Ecto neural progenitor cell (in vitro differentiated cells): ENCODE data around the gene ALPL.
"Not testable (repeated sequence)": the region's sequence is repeated elsewhere in the genome, so short reads cannot be mapped to it uniquely, and the experiment has no call there.

Source experiments
- DNase-seq: peaks from one replicate; pipeline ENCODE4 v3.0.0-alpha.2; 2018; ENCODE audit warnings: low spot score

ALPL gene

DNA sequence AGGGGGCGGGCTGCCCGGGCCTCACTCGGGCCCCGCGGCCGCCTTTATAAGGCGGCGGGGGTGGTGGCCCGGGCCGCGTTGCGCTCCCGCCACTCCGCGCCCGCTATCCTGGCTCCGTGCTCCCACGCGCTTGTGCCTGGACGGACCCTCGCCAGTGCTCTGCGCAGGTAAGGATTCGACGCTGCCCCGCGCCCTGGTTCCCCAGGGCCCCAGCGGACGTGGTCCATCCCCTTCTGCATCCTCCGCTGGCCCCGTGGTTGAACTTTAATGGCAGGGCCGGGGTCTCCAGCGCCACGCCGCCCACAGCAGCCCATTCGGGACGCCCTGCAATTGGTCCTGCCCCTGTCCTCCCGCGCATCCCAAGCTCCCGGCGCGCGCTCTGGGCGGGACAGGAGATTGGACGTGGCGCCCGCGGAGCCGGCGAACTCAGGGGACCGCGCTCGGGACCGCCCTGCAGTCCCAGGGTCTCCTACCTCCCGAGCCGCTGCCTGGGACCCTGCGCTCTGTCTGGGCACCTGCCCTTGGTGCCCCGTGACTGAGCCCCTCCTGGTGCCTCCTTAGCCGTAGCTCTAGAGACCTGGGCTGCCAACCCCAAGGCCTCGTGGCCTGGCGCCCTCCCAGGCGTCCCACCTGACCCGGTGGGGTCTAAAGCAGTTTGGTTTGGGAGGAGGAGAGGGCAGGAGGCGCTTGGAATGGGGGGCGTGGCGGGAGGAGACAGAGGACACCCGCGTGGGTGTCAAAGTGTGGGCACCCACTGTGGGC, at the start of gene ALPL:
Gene ALPL (plus strand): TSS at position 73 of the 762 bp plus-strand sequence. CDS start 44,659 bp downstream, outside the sequence.
- no peak for DNase-seq

DNA sequence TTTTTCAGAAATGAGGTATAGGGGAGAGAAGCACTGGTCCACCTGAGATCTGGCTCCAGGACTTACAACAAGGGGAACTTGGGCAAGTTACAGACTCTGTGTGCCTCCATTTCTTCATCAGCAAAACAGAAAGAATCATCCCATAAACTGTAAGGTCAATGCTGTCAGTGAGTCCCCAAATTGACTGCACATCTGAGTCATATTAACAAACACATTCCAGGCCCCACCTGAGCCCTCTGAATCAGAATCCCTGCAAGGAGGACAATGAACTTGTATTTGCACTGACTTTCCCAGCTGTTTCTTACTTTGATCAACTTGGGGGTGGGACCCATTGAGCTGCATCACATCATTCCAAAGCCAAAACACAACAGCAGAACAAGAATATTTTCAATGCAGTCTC, 44.1 kb upstream of the ALPL start:
- not testable (repeated sequence) for DNase-seq

- not testable (repeated sequence) for DNase-seq
These were observed 41.3 kb upstream of the ALPL start for GRCh38 chr1:21467946-21468345.

- DNase-seq, result no peak
These were observed 40.6 kb upstream of the ALPL start for GRCh38 chr1:21468599-21468998.

- no peak for DNase-seq
These were observed 39.6 kb upstream of the ALPL start for GRCh38 chr1:21469581-21469980.

GRCh38 chr1:21472861-21473260, 36.4 kb upstream of the ALPL start:
- DNase-seq, result no peak

GRCh38 chr1:21478356-21478755, 30.9 kb upstream of the ALPL start:
- no peak for DNase-seq

DNA sequence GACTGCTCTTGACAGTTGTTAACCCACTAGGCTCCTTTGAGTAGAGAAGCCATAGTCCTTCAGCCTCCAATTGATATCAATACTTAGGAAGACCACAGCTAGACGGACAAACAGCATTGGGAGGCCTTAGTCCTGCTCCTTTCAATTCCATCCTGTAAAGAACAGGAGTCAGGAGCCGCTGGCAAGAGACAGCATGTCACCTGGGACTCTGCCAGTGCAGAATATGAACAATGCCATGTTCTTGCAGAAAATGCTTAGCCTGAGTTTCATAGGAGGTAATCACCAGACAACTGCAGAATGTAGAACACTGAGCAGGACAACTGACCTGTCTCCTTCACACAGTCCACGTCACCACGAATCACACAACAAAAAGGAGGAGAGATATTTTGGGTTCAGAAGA, 25.3 kb upstream of the ALPL start:
- DNase-seq, result not testable (repeated sequence)

- DNase-seq, result no peak
These were observed 20.1 kb upstream of the ALPL start for GRCh38 chr1:21489146-21489545.

DNA sequence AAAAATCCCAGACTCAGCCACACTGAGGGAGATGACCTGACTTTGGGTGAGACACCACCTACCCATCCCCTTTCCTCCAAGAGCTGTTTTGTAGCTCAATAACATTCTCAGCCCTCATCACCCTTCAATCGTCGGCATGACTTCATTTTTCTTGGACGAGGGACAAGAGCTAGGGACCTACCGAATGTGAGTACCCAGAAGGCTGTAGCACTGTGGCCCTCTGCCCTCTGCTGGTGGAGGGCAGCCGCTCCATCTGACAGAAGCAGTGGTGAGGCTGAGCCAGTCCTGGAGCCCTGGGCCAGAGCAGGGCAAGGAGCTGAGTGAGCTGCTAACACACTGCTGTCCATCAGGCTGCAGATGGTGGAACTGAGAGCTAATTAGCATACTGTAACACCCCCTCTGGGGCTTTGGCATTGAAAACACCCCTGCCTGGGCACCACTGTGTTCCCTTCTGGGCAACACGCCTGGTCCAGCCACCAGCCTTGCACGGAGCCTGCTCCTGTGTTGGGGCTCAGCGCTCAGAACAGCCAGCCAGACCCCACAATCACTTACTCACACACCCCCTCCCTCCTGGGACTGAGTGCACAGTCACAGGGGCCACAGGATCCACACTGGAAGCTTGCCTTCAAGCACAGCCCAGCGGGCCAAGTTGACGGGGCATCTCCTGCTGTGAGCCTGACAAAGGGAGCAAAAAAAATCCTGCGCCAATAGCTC, 18.3 kb upstream of the ALPL start:
- DNase-seq, result peak; percentile 85

GRCh38 chr1:21491488-21492355, 17.5 kb upstream of the ALPL start:
- DNase-seq, result no peak

- no peak for DNase-seq
These were observed 16.9 kb upstream of the ALPL start for GRCh38 chr1:21492356-21492625.

DNA sequence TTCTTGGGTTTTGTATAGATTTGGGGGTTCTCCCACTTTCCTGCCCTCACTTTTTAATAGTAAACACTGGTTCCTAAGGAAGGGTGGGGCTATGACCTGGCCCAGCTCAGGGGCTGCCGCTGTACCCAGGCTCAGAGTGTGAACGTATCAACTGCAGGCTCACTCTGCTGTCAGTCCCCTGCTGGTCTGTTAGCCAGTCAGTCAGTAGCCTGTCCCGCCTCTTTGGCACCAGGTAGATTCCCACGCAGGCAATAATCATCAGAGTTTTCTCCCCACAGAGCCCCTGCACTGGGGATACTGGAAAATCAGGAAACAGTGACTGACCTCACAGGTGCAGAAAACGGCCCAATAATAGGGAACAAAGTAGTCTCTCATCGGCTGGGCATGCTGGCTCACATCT, 15.0 kb upstream of the ALPL start:
- no peak for DNase-seq

- DNase-seq, result no peak
These were observed 13.9 kb upstream of the ALPL start for GRCh38 chr1:21495225-21495820.

GRCh38 chr1:21496063-21496462, 13.2 kb upstream of the ALPL start:
- DNase-seq, result no peak

DNA sequence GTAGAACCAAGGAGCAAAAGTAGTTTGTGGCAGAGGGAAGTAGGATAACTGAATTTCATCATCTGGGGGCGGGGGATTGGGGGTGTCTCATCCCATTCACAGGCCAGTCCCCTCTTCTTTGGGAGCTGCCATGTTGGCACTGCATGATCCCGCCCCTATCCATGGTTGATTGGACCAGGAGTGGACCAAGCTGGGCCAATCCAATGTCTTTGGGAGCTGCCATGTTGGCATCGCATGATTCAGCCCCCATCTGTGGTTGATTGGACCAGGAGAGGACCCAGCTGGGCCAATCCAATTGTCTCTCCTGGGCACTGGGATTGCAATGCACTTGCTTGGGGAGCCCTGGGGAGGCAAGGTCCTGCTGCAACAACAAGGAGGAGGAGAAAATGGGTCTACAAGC, 12.3 kb upstream of the ALPL start:
- no peak for DNase-seq

DNA sequence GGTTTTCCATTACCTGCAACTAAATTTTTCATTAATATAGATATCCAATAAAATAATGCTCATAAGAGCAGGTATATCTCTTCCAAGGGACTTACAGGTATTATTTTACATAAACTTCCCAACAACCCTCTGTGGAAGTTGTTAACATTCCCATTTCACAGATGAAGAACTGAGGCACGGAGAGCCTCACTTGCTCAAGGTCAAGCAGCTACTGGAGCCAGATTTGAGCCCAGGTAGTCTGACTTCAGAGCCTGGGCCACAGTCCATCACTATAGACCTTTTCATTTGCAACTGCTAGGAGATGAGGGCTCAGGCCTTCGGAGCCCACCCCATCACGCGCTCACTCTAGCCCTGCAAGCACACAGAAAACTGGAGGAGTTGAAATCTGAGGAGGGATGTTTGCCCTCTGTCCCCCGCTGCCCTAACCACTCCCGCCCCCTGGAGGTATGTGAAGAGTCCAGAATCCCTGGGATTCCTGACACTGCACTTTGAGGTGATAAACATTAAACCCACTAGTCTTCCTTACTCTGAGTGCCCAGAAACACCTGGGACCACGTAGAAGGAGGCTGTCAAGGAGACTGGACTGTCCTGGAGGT, 11.7 kb upstream of the ALPL start:
- DNase-seq, result no peak

DNA sequence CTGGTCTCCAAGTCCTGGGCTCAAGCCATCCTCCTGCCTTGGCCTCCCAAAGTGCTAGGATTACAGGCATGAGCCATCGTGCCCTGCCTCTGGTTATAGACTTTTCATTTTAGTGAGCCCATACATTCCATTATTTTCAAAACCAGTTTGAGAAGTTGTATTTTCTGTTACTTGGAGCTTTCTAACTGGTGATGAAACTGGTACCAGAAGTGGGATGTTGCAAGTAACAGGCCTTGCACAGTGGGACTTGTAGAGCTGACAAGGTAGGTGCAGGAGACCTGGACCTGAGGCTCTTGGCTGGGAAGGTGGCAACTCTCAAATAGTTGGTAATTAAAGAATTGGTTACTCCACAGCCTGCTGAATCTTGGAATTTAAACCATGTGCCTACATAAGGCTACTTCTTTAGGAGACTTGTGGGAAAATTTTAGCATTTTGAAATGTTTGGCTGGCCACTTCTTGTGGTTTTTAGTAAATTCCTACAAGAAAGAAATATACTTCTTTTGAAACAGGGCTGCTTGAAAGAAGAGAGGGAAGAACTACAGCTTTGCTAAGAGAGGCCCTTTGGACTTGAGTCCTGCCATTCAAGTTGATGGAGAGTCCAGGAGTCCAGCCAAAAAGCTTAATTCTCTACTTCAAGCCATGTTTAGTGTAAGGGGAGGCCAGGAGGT, 9.8 kb upstream of the ALPL start:
- no peak for DNase-seq

- DNase-seq, result no peak
These were observed 5.4 kb upstream of the ALPL start for GRCh38 chr1:21503706-21504377.

DNA sequence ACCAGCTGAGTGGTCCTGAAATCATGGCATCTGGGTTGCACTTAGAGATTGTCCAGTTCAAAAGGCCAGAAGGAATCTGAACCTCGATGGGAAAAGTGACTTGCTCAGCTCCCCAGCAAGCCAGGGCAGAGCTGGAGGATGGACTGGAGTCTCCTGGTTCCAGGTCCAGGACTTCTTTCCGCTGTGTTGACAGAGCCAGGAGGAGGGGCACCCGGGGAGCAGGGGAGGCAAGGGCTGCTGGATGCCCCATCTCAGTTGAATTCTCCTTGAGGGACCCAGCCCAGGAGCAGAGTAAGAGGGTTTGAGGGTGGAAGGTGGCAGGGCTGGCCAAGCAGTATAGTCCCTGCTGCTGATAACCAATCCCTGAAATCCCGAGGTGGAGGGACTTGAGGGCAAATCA, 2.4 kb upstream of the ALPL start:
- DNase-seq, result no peak
